NCI-H2107 treated with DMSO at 0.1 percent for 48 hours (cell line): ENCODE results near the gene PRKG1.
"Not testable (repeated sequence)": the region's sequence is repeated elsewhere in the genome, so short reads cannot be mapped to it uniquely, and the experiment has no call there.

Experiments used
- DNase-seq: peaks from one replicate; lab custom pipeline; 2025; ENCODE audit not compliant: unreplicated experiment; lab: John Stamatoyannopoulos, UW

PRKG1 gene

GRCh38 chr10:51260376-51260775 lies 186.1 kb downstream of the PRKG1 start:
- no peak for DNase-seq

- DNase-seq, result no peak
These were observed 192.2 kb downstream of the PRKG1 start for GRCh38 chr10:51266496-51266895.

- not testable (repeated sequence) for DNase-seq
These were observed 193.8 kb downstream of the PRKG1 start for GRCh38 chr10:51267980-51268570.

GRCh38 chr10:51269821-51270220 lies 195.5 kb downstream of the PRKG1 start:
- DNase-seq, result no peak

GRCh38 chr10:51270936-51271530 lies 196.7 kb downstream of the PRKG1 start:
- no peak for DNase-seq

GRCh38 chr10:51272099-51272498 lies 197.8 kb downstream of the PRKG1 start:
- not testable (repeated sequence) for DNase-seq

- no peak for DNase-seq
These were observed 198.3 kb downstream of the PRKG1 start for GRCh38 chr10:51272555-51272954.

GRCh38 chr10:51273574-51273973 lies 199.3 kb downstream of the PRKG1 start:
- DNase-seq, result no peak

- not testable (repeated sequence) for DNase-seq
These were observed 201.8 kb downstream of the PRKG1 start for GRCh38 chr10:51276097-51276496.

- not testable (repeated sequence) for DNase-seq
These were observed 207.1 kb downstream of the PRKG1 start for GRCh38 chr10:51281387-51281786.

- DNase-seq, result no peak
These were observed 211.3 kb downstream of the PRKG1 start for GRCh38 chr10:51285601-51286000.

GRCh38 chr10:51288511-51288910 lies 214.2 kb downstream of the PRKG1 start:
- no peak for DNase-seq

- no peak for DNase-seq
These were observed 215.2 kb downstream of the PRKG1 start for GRCh38 chr10:51289519-51289918.

GRCh38 chr10:51291961-51292360 lies 217.7 kb downstream of the PRKG1 start:
- no peak for DNase-seq

GRCh38 chr10:51297438-51297837 lies 223.2 kb downstream of the PRKG1 start:
- DNase-seq, result no peak

GRCh38 chr10:51300617-51301304 lies 226.5 kb downstream of the PRKG1 start:
- DNase-seq, result no peak

- DNase-seq, result no peak
These were observed 227.4 kb downstream of the PRKG1 start for GRCh38 chr10:51301644-51302043.

GRCh38 chr10:51302316-51302715 lies 228.0 kb downstream of the PRKG1 start:
- no peak for DNase-seq

- DNase-seq, result no peak
These were observed 233.8 kb downstream of the PRKG1 start for GRCh38 chr10:51308116-51308515.

GRCh38 chr10:51311228-51311627 lies 236.9 kb downstream of the PRKG1 start:
- no peak for DNase-seq

- DNase-seq, result no peak
These were observed 238.5 kb downstream of the PRKG1 start for GRCh38 chr10:51312817-51313216.

- no peak for DNase-seq
These were observed 239.0 kb downstream of the PRKG1 start for GRCh38 chr10:51313251-51313650.
